HCT116 (cell line): ENCODE results near the gene TRAPPC14. TPM values are rescaled to one million over a fixed set of nuclear protein-coding genes. Genes with fewer than 3 reads are reported as not detected.

ENCODE experiments used
- ATAC-seq: fragments of 200-7000 bp; cut with Tn5 transposase; 2 replicates; pipeline ENCODE4 v1.9.1; 2020; ENCODE audit warnings: mild to moderate bottlenecking, moderate library complexity
- BruUV-seq: library from RNA; stranded (reverse); fragments of 400-500 nt; replicated peaks from 2 replicates; lab custom pipeline; 2021; lab: Mats Ljungman, UMichigan
- CTCF ChIA-PET: fragments of 300-600 bp; sonication (Branson Sonifier 250); formaldehyde crosslinking; loops from one replicate; lab custom pipeline; 2021; ENCODE audit warnings: antibody characterized with exemption; lab: Charles Lee
- POLR2A ChIA-PET: fragments of 300-600, 350-600 bp; sonication (Branson Sonifier 250); formaldehyde crosslinking; loops from one replicate; lab custom pipeline; 2021; ENCODE audit warnings: antibody characterized with exemption; lab: Charles Lee
- RAD21 ChIA-PET, 2 experiments: fragments of 300-600 bp; sonication (Branson Sonifier 250); formaldehyde crosslinking; loops; one replicate each; lab custom pipeline; 2023; ENCODE audit warnings: low total read pairs in 2 of 2; ENCODE audit not compliant: uncharacterized antibody in 2 of 2, unreplicated experiment in 2 of 2, low non-redundant PET in 1 of 2; lab: Charles Lee
- DNase-seq: peaks from one replicate; pipeline ENCODE4 v3.0.0-alpha.2; 2010; ENCODE audit warnings: low read depth, low spot score
- H2AFZ ChIP-seq: fragments of 200-600 bp; shearing (Covaris generic), sonication (generic); 2 replicates; pipeline ENCODE4 v1.6.1; 2017; ENCODE audit warnings: low read depth, mixed run types, mixed read lengths, antibody characterized with exemption, low read length; ENCODE audit not compliant: poor library complexity, severe bottlenecking
- H3K27ac ChIP-seq: 2 replicates; pipeline ENCODE4 v1.5.1; 2012; ENCODE audit warnings: low read depth, low read length
- H3K27me3 ChIP-seq: fragments of 200-600 bp; sonication (generic); 2 replicates; pipeline ENCODE4 v1.6.1; 2016; ENCODE audit warnings: mixed run types, low read length, mixed read lengths; ENCODE audit not compliant: insufficient read depth
- H3K36me3 ChIP-seq, 2 experiments: fragments of 200-500 bp in 1 of 2; fragments of 200-600 bp in 1 of 2; sonication (Bioruptor generic) in 1 of 2; sonication (generic) in 1 of 2; 2 replicates each; pipeline versions ENCODE4 v1.5.1 to v1.6.1; 2014 to 2016; ENCODE audit warnings: low read length in 2 of 2, inconsistent platforms in 1 of 2, mixed read lengths in 1 of 2, mixed run types in 1 of 2; ENCODE audit not compliant: insufficient read depth in 2 of 2, control insufficient read depth in 1 of 2
- H3K4me1 ChIP-seq, 2 experiments: fragments of 200-600 bp in 1 of 2; sonication (generic) in 1 of 2; 2 replicates each; pipeline versions ENCODE4 v1.5.1 to v1.6.1; 2012 to 2017; ENCODE audit warnings: low read length in 2 of 2, inconsistent platforms in 1 of 2, mild to moderate bottlenecking in 1 of 2, mixed read lengths in 1 of 2, mixed run types in 1 of 2, moderate library complexity in 1 of 2; ENCODE audit not compliant: insufficient read depth in 2 of 2, control insufficient read depth in 1 of 2
- H3K4me2 ChIP-seq: fragments of 200-600 bp; sonication (generic); 2 replicates; pipeline ENCODE4 v1.6.1; 2017; ENCODE audit warnings: mixed run types, low read length, mixed read lengths
- H3K4me3 ChIP-seq, 2 experiments: fragments of 200-600 bp in 1 of 2; sonication (generic) in 1 of 2; replicated peaks in 1 of 2; 2 replicates each; pipeline ENCODE4 v1.5.1; 2011 to 2016; ENCODE audit warnings: low read length in 2 of 2, control low read depth in 1 of 2, low read depth in 1 of 2, mild to moderate bottlenecking in 1 of 2, mixed read lengths in 1 of 2, mixed run types in 1 of 2
- H3K79me2 ChIP-seq: fragments of 200-600 bp; sonication (generic); 2 replicates; pipeline ENCODE4 v1.6.1; 2017; ENCODE audit warnings: mild to moderate bottlenecking, mixed run types, low read length, moderate library complexity, mixed read lengths; ENCODE audit not compliant: insufficient read depth
- H3K9ac ChIP-seq: fragments of 200-600 bp; sonication (generic); 2 replicates; pipeline ENCODE4 v1.6.1; 2016; ENCODE audit warnings: low read length, mixed read lengths
- H3K9me2 ChIP-seq: fragments of 200-600 bp; sonication (generic), shearing (Covaris generic); 2 replicates; pipeline ENCODE4 v1.6.1; 2017; ENCODE audit warnings: mixed run types, mild to moderate bottlenecking, moderate library complexity; ENCODE audit not compliant: insufficient read depth
- H3K9me3 ChIP-seq, 2 experiments: fragments of 200-500 bp in 1 of 2; fragments of 200-600 bp in 1 of 2; sonication (Bioruptor generic) in 1 of 2; sonication (generic) in 1 of 2; 2 replicates each; pipeline ENCODE4 v1.6.1; 2014 to 2017; ENCODE audit warnings: low read length in 2 of 2, mixed read lengths in 2 of 2, inconsistent platforms in 1 of 2, low read depth in 1 of 2, mild to moderate bottlenecking in 1 of 2, mixed run types in 1 of 2, moderate library complexity in 1 of 2; ENCODE audit not compliant: control insufficient read depth in 1 of 2, insufficient read depth in 1 of 2
- H4K20me1 ChIP-seq: fragments of 200-600 bp; sonication (generic), shearing (Covaris generic); 2 replicates; pipeline ENCODE4 v1.6.1; 2017; ENCODE audit warnings: mixed run types, mild to moderate bottlenecking, moderate library complexity; ENCODE audit not compliant: insufficient read depth
- POLR2AphosphoS5 ChIP-seq: IDR thresholded peaks from 2 replicates; pipeline ENCODE4 v1.6.1; 2011; ENCODE audit warnings: mild to moderate bottlenecking, low read depth, low read length, moderate library complexity
- SIN3A ChIP-seq: IDR thresholded peaks from 2 replicates; pipeline ENCODE4 v1.6.1; 2012; ENCODE audit warnings: low read depth
- TCF7L2 ChIP-seq: IDR thresholded peaks from 2 replicates; pipeline ENCODE4 v1.7.0; 2011; ENCODE audit warnings: borderline replicate concordance, inconsistent platforms; ENCODE audit not compliant: insufficient read depth, insufficient read length; ENCODE audit errors: extremely low read depth
- YY1 ChIP-seq: IDR thresholded peaks from 2 replicates; pipeline ENCODE4 v1.6.1; 2011; ENCODE audit warnings: low read length, low read depth, moderate library complexity, mild to moderate bottlenecking; ENCODE audit not compliant: insufficient replicate concordance; ENCODE audit errors: extremely low read depth
- intact Hi-C: fragments of 100-400 bp; cut with micrococcal nuclease; formaldehyde crosslinking; loops from 2 replicates; pipeline ENCODE4 v1.10.0; 2022
- total RNA-seq: library from RNA; stranded (reverse); gene quantifications from one replicate; pipeline ENCODE4 v1.2.1, GENCODE V29; 2021; ENCODE audit not compliant: unreplicated experiment
- TF ChIP-seq, protein P1 (sequence below): IDR thresholded peaks from 2 replicates; pipeline ENCODE4 v1.6.1; 2012; ENCODE audit warnings: low read depth
- TF ChIP-seq, protein P2 (sequence below): IDR thresholded peaks from 2 replicates; pipeline ENCODE4 v1.6.1; 2011; ENCODE audit warnings: mild to moderate bottlenecking, low read length, moderate library complexity; ENCODE audit not compliant: insufficient replicate concordance; ENCODE audit errors: extremely low read depth

Gene TRAPPC14
- total RNA-seq, 1 experiment from 2014 or later, result 23.2 TPM

DNA sequence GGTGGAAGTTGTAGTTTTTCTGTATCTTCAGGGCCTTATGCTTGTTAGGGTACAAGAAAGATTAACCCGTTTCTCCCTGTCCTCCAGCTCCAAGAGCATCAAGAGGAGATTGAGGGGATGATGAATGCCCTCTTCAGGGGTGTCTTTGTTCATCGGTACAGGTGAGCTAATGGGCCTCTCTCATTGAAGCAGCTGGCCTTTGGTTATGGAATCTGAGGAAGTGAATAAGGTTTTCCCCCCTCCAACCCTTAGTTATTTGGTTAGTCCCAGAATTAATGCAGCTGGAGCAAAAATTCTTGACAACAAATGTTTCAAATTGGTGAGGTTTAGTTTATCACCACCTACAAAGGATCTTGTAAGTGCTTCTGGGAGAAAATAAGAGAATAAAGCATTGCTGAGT is 36.7 kb upstream of the TRAPPC14 start:
- H3K4me2 ChIP-seq, result no peak overlapping the region
- H3K4me3 ChIP-seq, result no peak overlapping the region
- H3K27me3 ChIP-seq, result no peaks in the 10 kb centered on the region
- no peaks in the 10 kb centered on the region for H3K9me2 ChIP-seq
- no peaks in the 10 kb centered on the region for H3K9me3 ChIP-seq
- ATAC-seq (no peak), DNase-seq (no peak)
- H3K27ac ChIP-seq, result no peak overlapping the region
- H3K9ac ChIP-seq, result no peak overlapping the region
- intact Hi-C loops, result loop anchor here (10.0 kb wide), 1 partner anchor 210 kb away; no protein-coding TSS in a partner anchor
- no peaks in the 10 kb centered on the region for H4K20me1 ChIP-seq
- ChIA-PET CTCF (no interaction called here), RAD21 (no interaction called here), POLR2A (no interaction called here)
- peaks cover 0 to under 1% of the 10 kb centered on the region in 2 experiments; a peak in 2 of 4 replicates for H3K4me1 ChIP-seq
- no peaks in the 10 kb centered on the region for H3K36me3 ChIP-seq
- no peaks in the 10 kb centered on the region for H3K79me2 ChIP-seq
- BruUV-seq, result no TSS peak
- no peak overlapping the region for H2AFZ ChIP-seq
- TF ChIP-seq, protein P1, sequence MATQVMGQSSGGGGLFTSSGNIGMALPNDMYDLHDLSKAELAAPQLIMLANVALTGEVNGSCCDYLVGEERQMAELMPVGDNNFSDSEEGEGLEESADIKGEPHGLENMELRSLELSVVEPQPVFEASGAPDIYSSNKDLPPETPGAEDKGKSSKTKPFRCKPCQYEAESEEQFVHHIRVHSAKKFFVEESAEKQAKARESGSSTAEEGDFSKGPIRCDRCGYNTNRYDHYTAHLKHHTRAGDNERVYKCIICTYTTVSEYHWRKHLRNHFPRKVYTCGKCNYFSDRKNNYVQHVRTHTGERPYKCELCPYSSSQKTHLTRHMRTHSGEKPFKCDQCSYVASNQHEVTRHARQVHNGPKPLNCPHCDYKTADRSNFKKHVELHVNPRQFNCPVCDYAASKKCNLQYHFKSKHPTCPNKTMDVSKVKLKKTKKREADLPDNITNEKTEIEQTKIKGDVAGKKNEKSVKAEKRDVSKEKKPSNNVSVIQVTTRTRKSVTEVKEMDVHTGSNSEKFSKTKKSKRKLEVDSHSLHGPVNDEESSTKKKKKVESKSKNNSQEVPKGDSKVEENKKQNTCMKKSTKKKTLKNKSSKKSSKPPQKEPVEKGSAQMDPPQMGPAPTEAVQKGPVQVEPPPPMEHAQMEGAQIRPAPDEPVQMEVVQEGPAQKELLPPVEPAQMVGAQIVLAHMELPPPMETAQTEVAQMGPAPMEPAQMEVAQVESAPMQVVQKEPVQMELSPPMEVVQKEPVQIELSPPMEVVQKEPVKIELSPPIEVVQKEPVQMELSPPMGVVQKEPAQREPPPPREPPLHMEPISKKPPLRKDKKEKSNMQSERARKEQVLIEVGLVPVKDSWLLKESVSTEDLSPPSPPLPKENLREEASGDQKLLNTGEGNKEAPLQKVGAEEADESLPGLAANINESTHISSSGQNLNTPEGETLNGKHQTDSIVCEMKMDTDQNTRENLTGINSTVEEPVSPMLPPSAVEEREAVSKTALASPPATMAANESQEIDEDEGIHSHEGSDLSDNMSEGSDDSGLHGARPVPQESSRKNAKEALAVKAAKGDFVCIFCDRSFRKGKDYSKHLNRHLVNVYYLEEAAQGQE, result no peak
- TF ChIP-seq YY1 (no peak), POLR2AphosphoS5 (no peak), TCF7L2 (no peak), SIN3A (no peak)
- TF ChIP-seq, protein P2, sequence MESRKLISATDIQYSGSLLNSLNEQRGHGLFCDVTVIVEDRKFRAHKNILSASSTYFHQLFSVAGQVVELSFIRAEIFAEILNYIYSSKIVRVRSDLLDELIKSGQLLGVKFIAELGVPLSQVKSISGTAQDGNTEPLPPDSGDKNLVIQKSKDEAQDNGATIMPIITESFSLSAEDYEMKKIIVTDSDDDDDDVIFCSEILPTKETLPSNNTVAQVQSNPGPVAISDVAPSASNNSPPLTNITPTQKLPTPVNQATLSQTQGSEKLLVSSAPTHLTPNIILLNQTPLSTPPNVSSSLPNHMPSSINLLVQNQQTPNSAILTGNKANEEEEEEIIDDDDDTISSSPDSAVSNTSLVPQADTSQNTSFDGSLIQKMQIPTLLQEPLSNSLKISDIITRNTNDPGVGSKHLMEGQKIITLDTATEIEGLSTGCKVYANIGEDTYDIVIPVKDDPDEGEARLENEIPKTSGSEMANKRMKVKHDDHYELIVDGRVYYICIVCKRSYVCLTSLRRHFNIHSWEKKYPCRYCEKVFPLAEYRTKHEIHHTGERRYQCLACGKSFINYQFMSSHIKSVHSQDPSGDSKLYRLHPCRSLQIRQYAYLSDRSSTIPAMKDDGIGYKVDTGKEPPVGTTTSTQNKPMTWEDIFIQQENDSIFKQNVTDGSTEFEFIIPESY, result no peak
